ENCODE measurements around the gene RPL41. TPM values are rescaled to one million over a fixed set of nuclear protein-coding genes. Genes with fewer than 3 reads are reported as not detected.
A peak's percentile ranks its signal among the peaks of the same experiment; 100 is the strongest.

The RPL41 gene
- total RNA-seq, 1 donor from 2014 or later, result 1,819 TPM

- Histone ChIP-seq H3K27ac (no peak overlapping the region), H3K36me3 (peaks cover 88 to 91% of the 10 kb centered on the region in 2 donors), H3K9me3 (no peaks in the 10 kb centered on the region), H3K27me3 (no peaks in the 10 kb centered on the region), H3K4me1 (peaks cover 0 to 4% of the 10 kb centered on the region in 2 donors), H3K4me3 (no peak overlapping the region)
- intact Hi-C loops (cut with DNase I), result no loop called here
- no peak for TF ChIP-seq CTCF (IDR thresholded peaks at IDR 0.05)
- no peak for DNase-seq (ENCODE audit: low spot score in 2 of 2)
Measured at GRCh38 chr12:56134897-56135296, 18.5 kb downstream of the RPL41 start.

GRCh38 chr12:56137853-56138571, 21.6 kb downstream of the RPL41 start:
- no peaks in the 10 kb centered on the region for H3K9me3 ChIP-seq
- H3K27ac ChIP-seq, result no peak overlapping the region
- no peak overlapping the region for H3K4me3 ChIP-seq
- H3K36me3 ChIP-seq, result peaks cover 91 to 99% of the 10 kb centered on the region in 2 donors
- H3K27me3 ChIP-seq, result no peaks in the 10 kb centered on the region
- intact Hi-C loops (cut with DNase I), result no loop called here
- no peaks in the 10 kb centered on the region for H3K4me1 ChIP-seq
- DNase-seq (ENCODE audit: low spot score in 2 of 2), result no peak
- TF ChIP-seq CTCF (IDR thresholded peaks at IDR 0.05), result no peak

GRCh38 chr12:56141946-56142784, 25.7 kb downstream of the RPL41 start:
- Histone ChIP-seq H3K4me3 (no peak overlapping the region), H3K9me3 (no peaks in the 10 kb centered on the region), H3K4me1 (peaks cover 0 to 5% of the 10 kb centered on the region in 2 donors), H3K27ac (no peak overlapping the region), H3K27me3 (no peaks in the 10 kb centered on the region), H3K36me3 (peaks cover 70 to 84% of the 10 kb centered on the region in 2 donors)
- intact Hi-C loops (cut with DNase I), result no loop called here
- TF ChIP-seq CTCF (IDR thresholded peaks at IDR 0.05), result no peak
- no peak for DNase-seq (ENCODE audit: low spot score in 2 of 2)

GRCh38 chr12:56143217-56143616, 26.8 kb downstream of the RPL41 start:
- TF ChIP-seq CTCF (IDR thresholded peaks at IDR 0.05), result no peak

GRCh38 chr12:56143870-56144269, 27.4 kb downstream of the RPL41 start:
- intact Hi-C loops (cut with DNase I), result no loop called here
- TF ChIP-seq CTCF (IDR thresholded peaks at IDR 0.05), result no peak
- Histone ChIP-seq H3K27me3 (no peaks in the 10 kb centered on the region), H3K9me3 (no peaks in the 10 kb centered on the region), H3K27ac (peak overlapping the region in 1 of 2 donors; percentile 1), H3K4me1 (peaks cover 0 to 6% of the 10 kb centered on the region in 2 donors), H3K4me3 (no peak overlapping the region), H3K36me3 (peaks cover 54 to 67% of the 10 kb centered on the region in 2 donors)
- DNase-seq (ENCODE audit: low spot score in 2 of 2), result no peak

More at GRCh38 chr12:56143217-56143616, 26.8 kb downstream of the RPL41 start:
- Histone ChIP-seq H3K4me1 (peaks cover 0 to 6% of the 10 kb centered on the region in 2 donors), H3K27me3 (no peaks in the 10 kb centered on the region), H3K4me3 (no peak overlapping the region), H3K36me3 (peaks cover 60 to 73% of the 10 kb centered on the region in 2 donors), H3K27ac (peak overlapping the region in 1 of 2 donors; percentile 1), H3K9me3 (no peaks in the 10 kb centered on the region)
- no peak for DNase-seq (ENCODE audit: low spot score in 2 of 2)
- intact Hi-C loops (cut with DNase I), result no loop called here

All from ascending aorta (tissue), 2 donors.